H4 (cell line): ENCODE measurements around the gene LRIG1. TPM values are rescaled to one million over a fixed set of nuclear protein-coding genes. Genes with fewer than 3 reads are reported as not detected.
A peak's percentile ranks its signal among the peaks of the same experiment; 100 is the strongest.

Source experiments
- DNase-seq: peaks from one replicate; pipeline ENCODE4 v3.0.0-alpha.2; 2015; ENCODE audit warnings: low spot score
- total RNA-seq: library from RNA; depleted of rRNA; stranded (reverse); fragments of >200 nt; shearing (Covaris generic); gene quantifications from 2 replicates; pipeline ENCODE4 v1.2.3, GENCODE V29; 2014; rRNA removed

The LRIG1 gene, protein sequence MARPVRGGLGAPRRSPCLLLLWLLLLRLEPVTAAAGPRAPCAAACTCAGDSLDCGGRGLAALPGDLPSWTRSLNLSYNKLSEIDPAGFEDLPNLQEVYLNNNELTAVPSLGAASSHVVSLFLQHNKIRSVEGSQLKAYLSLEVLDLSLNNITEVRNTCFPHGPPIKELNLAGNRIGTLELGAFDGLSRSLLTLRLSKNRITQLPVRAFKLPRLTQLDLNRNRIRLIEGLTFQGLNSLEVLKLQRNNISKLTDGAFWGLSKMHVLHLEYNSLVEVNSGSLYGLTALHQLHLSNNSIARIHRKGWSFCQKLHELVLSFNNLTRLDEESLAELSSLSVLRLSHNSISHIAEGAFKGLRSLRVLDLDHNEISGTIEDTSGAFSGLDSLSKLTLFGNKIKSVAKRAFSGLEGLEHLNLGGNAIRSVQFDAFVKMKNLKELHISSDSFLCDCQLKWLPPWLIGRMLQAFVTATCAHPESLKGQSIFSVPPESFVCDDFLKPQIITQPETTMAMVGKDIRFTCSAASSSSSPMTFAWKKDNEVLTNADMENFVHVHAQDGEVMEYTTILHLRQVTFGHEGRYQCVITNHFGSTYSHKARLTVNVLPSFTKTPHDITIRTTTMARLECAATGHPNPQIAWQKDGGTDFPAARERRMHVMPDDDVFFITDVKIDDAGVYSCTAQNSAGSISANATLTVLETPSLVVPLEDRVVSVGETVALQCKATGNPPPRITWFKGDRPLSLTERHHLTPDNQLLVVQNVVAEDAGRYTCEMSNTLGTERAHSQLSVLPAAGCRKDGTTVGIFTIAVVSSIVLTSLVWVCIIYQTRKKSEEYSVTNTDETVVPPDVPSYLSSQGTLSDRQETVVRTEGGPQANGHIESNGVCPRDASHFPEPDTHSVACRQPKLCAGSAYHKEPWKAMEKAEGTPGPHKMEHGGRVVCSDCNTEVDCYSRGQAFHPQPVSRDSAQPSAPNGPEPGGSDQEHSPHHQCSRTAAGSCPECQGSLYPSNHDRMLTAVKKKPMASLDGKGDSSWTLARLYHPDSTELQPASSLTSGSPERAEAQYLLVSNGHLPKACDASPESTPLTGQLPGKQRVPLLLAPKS
- 3.2 and 5.0 TPM in 2 replicates for total RNA-seq

DNA sequence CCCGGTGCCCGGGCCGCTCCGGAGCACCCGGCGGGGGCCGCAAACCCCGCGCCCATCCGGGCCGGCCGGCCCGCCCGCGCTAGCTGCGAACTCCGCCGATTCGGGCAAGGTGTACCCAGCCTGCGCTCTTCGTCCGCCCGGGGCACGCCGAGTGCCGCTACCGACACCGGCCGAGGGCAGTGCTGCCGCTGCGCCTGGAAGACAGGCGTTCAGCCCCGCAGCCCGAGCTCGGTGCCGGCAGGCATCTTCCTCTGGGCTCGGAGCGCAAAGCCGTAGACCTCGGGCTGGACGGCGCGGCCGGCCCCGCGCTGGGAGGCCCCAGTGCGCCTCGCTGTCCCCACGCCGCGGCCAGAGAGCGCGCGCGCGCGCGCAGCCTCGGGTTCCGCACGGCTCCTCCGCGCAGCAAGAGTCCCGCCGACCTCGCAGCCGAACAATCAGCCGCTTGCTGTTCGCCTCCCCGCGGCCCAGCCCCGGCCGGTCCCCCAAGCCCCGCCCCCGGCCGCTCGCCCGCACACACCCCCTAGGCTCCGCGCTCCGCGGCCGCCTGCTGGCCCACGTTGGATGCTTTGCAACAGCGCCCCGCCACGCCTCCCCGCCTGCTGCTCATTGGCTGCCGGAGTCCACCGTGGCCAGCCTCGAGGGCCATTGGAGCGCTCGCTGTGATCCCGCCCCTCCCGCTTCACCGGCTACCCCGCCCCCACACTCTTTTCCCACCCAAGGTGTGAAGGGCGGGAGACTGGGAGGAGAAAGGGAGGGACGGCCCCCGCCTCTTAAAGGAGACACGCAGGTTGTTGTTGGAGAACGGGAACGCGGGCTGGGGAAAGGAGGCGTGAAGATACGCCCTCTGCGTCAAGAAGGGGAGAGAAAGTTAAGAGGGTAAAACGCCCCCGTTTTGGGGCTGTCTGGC lies at the start of gene LRIG1:
Gene LRIG1, minus strand, starts transcription at position 447 of the 907 bp plus-strand sequence. CDS start 615 bp downstream, outside the sequence.
- DNase-seq: peak; percentile 92

DNA sequence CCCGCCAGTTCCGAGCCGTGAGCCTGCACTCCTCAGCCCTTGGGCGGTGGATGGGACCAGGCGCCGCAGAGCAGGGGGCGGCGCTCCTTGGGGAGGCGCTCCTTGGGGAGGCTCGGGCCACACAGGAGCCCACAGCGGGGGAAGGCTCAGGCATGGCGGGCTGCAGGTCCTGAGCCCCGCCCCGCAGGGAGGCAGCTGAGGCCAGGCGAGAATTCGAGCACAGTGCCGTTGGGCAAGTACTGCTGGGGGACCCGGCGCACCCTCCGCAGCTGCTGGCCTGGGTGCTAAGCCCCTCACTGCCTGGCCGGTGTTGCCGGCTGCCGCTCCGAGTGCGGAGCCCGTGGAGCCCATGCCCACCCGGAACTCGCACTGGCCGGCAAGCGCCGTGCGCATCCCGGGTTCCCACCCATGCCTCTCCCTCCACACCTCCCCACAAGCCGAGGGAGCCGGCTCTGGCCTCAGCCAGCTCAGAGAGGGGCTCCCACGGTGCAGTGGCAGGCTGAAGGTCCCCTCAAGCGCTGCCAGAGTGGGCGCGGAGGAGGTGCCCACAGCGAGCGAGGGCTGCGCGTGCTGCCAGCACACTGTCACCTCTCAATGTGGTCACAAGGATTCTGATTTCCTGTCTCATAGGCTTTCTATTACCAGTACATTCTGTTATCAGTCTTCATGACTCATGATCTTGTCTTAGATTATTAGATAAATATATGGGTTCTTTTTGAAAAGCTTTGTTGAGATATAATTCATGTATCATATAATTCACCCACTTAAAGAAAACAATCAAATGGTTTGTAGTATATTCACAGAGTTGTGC lies 44.0 kb upstream of the LRIG1 start:
- no peak for DNase-seq

DNA sequence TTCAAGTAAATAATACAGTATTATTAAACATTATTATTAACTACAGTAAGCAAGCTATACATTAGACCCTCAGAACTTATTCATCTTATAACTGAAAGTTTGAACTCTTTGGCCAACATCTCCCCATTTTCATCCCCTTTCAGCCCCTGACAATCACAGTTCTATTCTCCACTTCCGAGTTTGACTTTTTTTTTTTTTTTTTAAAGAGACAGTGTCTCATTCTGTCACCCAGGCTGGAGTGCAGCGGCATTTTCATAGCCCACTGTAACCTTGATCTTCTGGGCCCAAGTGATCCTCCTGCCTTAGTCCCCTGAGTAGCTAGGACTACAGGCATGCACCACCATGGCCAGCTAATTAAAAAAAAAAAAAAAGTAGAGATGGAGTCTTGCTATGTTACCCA lies 41.3 kb upstream of the LRIG1 start:
- no peak for DNase-seq

DNA sequence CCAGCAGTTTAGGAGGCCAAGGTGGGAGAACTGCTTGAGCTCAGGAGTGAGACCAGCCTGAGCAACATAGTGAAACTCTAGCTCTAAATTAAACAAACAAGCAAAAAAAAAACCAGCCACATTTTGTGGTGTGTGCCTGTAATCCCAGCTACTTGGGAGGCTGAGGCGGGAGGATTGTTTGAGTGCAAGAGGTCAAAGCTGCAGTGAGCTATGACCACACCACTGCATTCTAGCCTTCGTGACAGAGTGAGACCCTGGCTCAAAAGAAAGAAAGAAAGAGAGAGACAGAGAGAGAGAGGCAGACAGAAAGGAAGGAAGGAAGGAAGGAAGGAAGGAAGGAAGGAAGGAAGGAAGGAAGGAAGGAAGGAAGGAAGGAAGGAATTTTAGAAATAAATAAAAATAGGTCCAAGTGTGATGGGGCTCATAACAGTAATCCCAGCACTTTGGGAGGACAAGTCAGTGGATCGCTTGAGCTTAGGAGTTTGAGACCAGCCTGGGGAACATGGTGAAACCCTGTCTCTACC lies 38.7 kb upstream of the LRIG1 start:
- no peak for DNase-seq

DNA sequence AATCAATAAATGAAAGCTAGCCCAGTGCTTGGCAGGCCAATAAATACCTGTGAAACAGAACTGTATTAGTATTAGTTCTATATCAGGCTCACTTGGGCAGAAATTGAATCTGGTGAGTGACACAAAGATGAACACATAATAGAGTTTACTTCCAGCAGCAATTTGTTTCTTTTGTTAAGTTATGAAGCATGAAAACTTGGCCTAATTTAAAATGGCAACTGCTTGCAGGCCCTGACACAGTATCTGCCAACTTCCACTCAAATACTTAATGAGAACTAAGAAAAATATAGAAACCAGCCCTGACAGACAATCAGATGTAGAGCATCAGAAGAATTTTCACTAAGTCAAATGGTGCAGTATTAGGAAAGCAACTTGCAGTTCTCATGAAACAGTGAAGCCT lies 37.6 kb upstream of the LRIG1 start:
- DNase-seq: no peak

DNA sequence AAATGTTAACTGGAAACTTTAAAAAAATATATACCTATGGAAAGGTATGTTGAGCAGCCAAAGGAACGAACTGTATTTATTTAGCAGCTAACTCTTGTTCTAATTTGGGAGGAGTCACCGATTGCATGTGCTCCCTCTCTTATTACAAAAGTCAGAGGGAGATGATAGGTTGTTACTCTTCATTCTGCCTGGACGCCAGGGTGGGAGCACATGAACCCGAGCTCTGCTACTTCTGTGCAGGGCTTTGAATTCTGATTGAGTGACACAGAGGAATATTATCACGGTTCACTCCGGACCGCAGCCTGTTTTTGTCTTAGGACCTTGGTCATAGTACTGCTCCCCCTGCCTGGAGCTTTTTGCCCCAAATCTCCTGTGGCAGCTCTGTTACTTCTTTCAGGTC lies 36.9 kb upstream of the LRIG1 start:
- DNase-seq: no peak

DNA sequence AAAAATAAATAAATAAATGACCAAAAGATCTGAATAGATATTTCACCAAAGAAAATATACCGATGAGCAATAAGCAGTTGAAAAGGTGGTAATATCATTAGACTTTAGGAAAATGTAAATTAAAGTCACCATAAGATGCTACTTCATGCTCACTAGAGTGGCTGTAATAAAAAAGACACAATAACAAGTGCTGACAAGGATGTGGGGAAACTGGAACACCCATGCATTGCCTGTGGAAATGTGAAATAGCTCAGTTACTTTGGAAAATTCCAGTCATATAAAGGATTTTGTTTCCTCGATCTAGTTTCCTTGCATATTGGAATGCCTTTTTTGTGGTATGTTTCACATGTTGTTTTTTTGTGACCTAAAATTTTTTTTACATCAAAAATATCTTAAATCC lies 36.0 kb upstream of the LRIG1 start:
- DNase-seq: no peak

DNA sequence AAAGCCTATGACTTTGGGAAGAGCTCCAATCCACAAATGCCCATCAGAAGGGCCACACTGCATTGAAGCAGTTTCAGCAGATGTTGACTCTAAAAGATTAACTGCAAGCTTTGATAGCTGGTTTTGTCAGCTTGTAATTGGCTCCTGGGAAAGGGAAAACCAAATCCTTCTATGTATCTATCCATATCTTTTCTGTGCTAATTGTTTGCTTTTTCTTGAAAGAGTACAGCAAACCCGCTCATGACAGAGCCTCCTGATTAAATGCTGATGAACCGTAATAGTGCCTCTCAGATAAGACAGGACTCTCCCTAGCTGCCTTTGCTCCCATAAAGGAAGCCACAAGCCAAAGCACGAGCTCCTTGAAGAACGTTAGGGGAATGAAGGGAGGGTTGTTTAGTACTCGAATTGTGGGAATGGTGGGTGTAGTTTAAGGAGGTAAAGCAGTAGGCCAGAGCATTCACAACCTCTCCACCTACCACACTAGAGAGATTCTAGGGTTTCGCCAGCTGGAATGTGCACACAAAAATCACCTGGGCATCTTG lies 33.6 kb upstream of the LRIG1 start:
- no peak for DNase-seq

DNA sequence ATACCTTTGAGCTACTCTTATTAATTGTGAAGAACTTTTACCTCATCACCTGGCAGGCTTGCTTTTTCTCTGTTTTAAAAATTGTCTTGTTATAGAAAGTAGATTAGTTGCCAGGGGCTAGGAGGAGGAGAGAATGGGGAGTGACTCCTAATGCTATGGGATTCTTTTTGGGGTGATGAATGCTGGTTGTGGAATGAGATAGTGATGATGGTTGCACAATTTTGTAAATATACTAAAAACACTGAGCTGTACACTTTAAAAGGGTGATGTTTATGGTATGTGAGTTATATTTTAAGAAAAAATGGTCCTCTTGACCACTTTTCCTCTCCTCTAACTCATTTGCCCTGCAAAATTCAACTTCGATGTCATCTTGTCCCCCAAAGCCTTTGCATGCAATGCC lies 31.8 kb upstream of the LRIG1 start:
- DNase-seq: no peak

DNA sequence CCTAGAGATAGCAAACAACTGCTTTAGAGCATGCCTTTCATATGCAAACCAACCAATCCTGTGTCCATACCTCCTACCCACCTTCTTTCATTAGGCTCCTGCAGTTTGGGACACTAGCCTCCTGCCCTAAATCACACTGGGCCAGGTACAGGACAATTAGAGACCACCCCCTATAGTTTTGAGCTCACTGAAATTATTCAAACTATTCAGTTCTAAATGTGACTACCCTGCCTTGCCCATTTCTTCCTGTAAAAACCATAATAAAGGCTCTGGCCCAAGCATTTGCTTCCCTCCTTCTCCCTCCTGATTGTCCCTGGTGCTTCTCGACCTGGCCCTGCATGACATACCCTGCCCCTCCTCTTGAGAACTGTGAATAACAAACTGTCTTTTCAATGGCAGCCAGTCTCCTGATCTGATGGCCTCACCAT lies 31.4 kb upstream of the LRIG1 start:
- DNase-seq: no peak

DNA sequence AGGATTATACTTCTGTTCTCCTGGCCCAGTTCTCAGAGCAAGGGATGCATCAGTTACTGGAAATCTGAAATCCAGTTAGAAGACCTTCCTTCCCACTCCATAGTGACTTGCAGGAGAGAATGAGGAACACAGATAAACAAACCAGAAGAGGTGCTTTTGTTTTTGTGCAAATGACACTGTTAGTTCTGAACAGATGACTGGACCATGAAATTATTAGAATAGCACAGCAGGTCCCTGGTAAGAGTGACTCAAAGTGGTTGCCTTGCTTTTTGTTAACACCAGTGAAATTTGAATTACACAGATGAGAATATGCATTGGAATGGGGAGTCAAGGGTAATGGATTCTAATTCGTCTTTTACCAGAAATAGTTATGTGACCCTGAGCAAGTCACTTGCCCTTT lies 30.4 kb upstream of the LRIG1 start:
- DNase-seq: no peak

DNA sequence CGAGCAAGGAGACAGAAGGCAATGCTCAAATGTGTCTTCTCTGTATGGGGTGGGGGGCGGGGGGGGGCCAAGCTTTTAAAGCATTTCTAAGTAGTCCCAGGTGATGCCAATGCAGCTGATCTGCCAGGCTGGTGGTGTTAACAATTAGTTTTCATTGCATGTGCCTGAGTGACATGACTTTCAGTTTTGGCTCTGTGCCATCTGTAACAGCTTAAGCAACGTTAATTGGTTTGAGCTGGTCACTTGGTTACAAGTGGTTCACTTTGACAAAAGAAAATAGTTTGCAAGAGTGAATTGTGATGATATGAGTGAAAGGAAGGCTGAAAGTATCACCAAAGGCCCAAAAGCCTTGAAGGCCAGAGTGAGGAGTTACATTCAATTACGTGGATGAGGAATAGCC lies 26.4 kb upstream of the LRIG1 start:
- DNase-seq: no peak

DNA sequence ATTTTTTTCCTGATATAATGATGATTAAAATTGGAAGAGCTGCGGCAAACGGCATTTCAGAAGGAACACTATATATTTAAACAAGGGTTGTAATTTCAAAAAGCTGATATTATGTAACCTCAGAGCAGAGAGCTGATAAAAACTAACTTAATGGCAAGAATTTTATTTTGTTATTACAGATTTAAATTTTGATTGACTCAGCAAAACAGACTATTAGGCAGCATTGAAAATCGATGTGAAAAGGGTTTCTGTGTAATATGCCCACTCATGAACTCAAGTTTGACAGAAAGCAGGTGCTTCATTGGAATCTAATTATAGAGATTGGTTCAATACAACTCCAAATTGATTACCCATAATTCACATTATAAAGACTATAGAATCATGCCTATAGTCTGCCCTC lies 24.9 kb upstream of the LRIG1 start:
- DNase-seq: no peak

DNA sequence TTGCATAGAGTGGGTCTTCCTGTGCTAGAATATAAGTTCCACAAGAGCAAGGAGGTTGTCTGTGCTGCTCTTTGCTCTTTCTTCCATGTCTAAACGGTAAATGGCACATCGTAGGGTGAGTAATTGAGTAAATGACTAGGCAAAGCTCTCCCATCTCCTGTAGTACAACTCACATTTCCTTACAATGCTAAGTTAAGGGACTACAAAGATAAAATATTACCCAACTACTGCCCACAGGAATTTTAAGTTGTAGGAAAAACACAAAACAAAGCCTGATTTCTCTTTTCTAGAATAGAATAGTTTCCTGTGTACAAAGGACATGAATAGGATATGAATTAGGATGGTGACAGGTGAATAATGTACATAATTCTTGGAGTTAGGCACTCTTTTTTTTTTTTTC lies 19.9 kb upstream of the LRIG1 start:
- no peak for DNase-seq

DNA sequence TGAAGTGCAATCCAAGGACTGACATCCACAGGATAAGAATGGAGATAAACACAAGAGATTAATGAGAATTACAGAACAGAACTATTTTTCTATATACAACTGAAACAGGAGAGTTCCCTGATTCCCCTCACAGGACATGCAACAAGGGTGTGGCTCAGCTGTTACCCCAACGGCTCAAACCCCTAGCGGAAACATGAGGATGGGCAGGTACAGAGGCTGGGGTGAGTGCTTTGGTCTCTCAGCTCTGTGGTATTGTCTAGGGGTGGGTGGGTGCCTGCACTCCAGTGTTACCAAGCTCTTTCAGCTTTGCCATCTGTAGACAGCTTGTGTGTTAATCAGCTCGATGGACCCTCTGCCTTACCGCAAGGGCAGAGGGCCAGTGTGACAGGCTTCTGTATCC lies 17.8 kb upstream of the LRIG1 start:
- DNase-seq: no peak

DNA sequence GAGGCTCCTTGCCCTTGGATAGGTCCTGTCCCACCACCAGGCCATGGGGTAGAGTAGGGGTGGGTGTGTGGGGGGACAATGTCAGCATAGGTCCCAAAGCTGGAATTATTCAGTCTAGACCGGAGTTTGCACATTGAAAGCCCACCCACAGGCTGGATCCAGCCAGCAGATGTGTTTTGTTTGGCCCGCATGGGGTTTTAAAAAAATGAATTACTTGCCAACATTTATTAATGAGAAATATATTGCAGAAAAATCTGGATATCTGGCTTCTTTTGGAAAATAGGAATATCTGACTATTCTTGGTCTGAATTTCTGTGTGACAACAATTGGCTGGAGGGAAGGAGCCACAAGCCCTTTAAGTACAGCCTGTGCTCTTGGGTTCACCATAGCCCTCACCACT lies 17.3 kb upstream of the LRIG1 start:
- DNase-seq: no peak

DNA sequence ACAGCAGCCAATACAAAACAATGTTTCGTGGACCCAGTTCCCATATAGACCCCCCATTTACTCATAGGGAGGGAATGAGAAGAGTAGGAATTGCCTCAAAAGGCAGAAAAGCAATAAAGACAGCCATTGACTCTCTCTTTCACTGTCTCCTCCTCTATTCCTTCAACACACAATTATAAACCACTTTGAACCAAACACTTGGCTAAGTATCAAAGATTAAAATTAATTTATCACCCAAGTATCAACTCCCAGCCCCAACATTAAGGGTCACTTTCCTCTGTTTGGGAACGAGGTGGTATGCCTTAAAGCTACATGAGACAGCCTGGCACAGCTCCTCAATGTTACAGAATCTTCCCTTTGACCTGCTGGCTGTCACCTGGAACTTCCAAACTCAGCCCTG lies 16.4 kb upstream of the LRIG1 start:
- DNase-seq: no peak

DNA sequence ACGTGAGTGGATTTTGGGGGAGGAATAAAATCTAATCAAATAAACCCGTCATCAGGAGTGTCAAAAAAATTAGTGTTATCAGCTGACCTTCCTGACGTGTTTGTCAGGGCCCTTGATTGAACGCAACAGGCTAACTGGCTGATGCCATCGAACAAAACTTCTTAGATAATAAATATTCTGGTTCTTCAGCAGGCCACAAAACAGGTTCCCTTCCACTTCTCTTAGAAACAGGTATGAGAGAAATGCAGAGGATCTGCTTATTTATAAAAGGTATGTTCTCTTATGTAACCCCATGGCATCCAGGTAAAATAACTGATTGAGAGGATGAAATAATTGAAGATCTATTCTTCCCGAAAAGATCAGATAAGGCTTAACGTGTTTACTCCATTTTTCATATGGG lies 7.6 kb upstream of the LRIG1 start:
- DNase-seq: no peak

DNA sequence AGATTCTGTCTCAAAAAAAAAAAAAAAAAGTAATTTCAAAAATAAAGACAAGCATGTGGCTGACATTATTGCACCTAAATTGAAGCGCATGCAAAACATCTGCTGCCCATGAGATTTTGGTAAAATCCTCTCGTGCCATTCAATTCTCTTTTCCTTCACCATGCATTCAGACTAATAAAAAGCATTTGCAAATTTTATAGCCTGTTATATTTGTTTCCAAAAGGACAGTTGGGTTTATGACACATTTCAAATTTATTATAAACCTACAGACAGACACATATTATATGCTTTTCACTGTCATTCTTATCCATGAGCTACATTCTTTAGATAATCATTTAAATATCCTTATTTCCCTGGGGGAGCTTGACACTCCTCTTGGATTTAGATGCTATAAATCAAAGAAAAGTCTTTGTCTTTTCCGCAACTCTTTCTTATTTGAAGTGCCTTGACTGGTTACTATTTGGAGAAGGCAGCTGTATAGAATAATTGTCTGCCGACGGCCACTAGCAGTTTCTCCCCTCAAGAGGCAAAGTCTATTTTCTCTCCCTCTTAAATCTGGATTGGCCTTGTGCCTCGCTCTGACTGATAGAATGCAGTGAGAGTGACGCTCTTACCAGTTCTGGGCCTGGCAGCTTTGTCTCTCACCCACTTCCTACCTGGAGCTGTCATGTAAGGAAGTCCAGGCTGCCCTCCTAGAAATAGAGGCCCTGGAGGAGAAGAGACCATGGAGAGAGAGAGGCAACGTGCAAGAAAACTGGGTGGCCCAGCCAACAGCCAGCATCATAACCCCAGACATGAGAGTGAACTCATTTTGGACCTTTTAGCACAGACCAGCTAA lies 6.8 kb upstream of the LRIG1 start:
- no peak for DNase-seq
